GM13976 (cell line): ENCODE measurements around the gene RBM5.
A peak's percentile ranks its signal among the peaks of the same experiment; 100 is the strongest.

ENCODE experiments used
- DNase-seq: peaks from one replicate; pipeline ENCODE4 v3.0.0; 2012; ENCODE audit warnings: low spot score
- in situ Hi-C: fragments of 300-500 bp; cut with MboI; formaldehyde crosslinking; loops from one replicate; pipeline ENCODE4 v1.12.0; 2022; ENCODE audit warnings: low sequenced_read_pairs, mixed read lengths, inconsistent platforms; ENCODE audit not compliant: unreplicated experiment
- TF ChIP-seq, protein P1 (sequence below): IDR thresholded peaks from 2 replicates; pipeline ENCODE4 v1.5.1; 2012; ENCODE audit warnings: borderline replicate concordance, mild to moderate bottlenecking; ENCODE audit not compliant: insufficient read depth; ENCODE audit errors: extremely low read depth, missing control alignments, control extremely low read depth

The RBM5 gene

DNA sequence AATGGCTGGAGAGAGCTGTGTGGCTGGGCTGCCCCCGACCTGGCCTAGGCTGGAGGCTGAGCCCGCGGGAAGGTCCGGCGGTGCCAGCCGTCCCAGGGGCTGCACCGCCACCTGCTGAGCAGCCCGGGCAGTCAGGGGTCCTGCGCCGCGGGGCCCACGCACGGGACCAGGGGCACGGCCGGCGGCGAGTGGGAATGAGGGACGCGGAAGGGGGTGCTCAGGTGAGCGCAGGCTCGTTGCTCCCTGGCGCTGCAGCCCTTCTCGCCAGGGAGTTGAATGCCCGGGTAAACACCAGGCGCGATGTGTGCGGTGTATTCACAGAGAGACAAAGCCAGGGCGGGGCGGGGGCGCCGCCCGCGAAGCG lies 65.7 kb downstream of the RBM5 start:
- in situ Hi-C loops: no loop called here
- TF ChIP-seq, protein P1, sequence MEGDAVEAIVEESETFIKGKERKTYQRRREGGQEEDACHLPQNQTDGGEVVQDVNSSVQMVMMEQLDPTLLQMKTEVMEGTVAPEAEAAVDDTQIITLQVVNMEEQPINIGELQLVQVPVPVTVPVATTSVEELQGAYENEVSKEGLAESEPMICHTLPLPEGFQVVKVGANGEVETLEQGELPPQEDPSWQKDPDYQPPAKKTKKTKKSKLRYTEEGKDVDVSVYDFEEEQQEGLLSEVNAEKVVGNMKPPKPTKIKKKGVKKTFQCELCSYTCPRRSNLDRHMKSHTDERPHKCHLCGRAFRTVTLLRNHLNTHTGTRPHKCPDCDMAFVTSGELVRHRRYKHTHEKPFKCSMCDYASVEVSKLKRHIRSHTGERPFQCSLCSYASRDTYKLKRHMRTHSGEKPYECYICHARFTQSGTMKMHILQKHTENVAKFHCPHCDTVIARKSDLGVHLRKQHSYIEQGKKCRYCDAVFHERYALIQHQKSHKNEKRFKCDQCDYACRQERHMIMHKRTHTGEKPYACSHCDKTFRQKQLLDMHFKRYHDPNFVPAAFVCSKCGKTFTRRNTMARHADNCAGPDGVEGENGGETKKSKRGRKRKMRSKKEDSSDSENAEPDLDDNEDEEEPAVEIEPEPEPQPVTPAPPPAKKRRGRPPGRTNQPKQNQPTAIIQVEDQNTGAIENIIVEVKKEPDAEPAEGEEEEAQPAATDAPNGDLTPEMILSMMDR: peak; percentile 31

DNA sequence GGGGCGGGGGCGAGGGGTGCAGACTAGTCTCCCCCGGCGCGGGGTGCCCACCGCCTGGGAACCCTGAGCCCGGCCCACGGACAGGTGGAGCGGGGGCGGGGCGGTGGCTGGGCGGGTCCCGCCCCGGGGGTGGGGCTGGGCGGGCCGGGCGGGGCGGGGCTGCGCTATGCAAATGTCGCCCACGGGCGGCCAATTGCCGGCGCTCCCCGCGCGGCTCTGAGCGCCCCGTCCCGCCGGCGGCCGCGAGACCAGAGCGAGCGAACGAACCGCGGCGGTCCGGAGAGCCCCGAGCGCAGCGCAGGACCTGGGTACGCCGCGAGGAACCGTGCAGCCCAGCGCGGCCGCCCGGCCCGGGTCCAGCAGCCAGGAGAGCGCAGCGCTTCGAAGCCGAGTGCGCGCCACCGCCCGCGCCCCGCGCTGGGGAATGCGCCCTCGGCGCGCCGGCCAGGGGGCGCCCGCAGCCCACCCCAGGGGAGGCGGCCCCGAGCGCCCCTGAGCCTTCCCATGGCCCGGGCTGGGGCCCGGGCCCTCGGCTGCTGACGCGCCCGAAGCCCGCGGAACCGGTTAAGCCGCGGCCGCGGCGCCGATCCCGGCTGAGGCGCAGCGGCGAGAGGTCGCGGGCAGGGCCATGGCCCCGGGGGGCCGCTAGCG lies 66.2 kb downstream of the RBM5 start, which contains the start of gene SEMA3F:
SEMA3F (plus strand) TSS at position 485 of the 651 bp plus-strand sequence. CDS start 4,299 bp downstream, outside the sequence.
- in situ Hi-C loops: no loop called here
- TF ChIP-seq, protein P1: no peak
- peak; percentile 93 for DNase-seq

More for the DNA sequence above, 65.7 kb downstream of the RBM5 start:
- peak; percentile 70 for DNase-seq

DNA sequence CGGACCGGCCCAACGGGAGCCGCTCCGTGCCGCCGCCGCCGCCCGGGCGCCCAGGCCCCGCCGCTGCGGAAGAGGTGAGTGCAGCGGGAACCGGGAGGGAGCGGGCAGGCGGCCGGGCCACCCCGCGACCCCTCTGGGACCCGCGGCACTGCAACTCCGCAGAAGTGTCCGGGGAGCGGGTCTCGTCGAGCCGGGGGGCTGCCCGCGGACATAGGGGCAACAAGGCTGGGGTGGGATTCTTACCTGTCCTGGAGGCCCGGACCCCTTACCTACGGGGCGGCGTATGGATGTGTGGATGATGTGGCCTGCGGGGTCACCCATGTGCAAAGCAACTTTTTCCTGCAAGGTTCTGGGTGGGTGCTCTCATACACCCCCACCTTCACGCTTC lies 66.8 kb downstream of the RBM5 start:
- in situ Hi-C loops: no loop called here
- DNase-seq: no peak
- TF ChIP-seq, protein P1: no peak

DNA sequence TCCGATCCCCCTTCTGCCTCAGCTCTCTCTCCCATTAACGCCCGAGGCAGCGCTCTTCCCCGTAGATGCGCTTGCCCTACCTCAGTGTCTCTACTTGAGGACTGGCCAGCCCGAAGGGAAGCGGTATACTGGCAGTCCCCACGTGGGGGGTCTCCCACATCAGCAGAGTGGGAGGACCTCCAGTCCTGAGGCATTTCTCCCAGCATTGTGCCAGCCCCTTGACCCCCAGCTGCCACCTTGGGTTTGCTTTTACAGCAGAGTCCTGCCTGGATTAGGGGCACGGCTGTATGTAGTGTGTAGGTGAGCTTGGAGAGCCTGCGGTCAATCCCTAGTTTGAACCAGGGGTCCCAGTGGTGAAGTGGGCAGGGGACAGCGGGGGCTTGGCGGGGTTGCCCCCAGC lies 67.2 kb downstream of the RBM5 start:
- no peak for DNase-seq
- TF ChIP-seq, protein P1: no peak
- in situ Hi-C loops: no loop called here

DNA sequence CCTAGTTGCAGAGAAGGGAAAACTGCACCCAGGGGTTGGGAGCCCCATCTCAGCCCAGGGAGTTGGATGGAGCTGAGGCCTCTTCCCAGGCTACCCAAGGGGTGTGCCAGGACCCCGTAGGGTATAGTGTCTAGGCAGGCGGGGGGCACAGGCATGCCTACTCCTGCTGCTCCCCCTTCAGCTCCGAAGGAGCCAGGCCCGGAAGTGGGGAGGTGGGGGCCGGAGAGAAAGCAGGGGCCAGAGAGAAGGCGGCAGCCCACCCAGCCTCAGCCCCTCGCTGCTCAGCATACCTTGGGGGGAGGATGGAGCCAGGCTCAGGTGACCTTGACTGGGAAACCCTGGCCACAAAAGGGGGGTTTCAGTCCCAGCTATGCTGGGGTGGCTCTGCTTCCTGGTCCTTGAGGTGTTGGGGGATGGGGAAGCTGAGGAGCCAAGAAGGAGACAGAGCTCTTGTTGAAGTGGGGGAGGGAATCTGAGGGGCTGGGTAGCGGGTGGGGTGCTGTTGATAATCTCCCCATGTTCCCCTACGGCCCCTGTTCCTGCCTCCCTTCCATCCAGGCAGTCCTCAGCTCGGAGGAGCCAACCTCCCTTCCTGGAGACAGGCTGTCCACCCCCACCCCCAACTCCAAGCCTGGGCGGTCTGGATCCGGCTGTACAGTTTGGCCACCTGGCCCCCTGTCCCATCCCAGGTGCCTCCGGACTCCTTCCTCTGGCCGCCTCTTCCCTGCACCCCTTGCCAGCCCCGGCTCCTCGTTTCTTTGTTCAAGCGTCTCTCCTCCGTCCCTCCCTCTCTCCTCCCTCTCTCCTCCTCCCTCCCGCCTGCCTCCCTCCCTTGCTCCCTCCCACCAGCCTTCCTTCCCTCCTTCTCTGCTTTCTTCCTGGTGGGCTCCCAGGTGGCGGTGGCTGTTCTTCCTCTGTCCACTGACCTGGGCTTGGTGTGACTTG lies 68.1 kb downstream of the RBM5 start:
- in situ Hi-C loops: no loop called here
- TF ChIP-seq, protein P1: no peak
- DNase-seq: no peak

DNA sequence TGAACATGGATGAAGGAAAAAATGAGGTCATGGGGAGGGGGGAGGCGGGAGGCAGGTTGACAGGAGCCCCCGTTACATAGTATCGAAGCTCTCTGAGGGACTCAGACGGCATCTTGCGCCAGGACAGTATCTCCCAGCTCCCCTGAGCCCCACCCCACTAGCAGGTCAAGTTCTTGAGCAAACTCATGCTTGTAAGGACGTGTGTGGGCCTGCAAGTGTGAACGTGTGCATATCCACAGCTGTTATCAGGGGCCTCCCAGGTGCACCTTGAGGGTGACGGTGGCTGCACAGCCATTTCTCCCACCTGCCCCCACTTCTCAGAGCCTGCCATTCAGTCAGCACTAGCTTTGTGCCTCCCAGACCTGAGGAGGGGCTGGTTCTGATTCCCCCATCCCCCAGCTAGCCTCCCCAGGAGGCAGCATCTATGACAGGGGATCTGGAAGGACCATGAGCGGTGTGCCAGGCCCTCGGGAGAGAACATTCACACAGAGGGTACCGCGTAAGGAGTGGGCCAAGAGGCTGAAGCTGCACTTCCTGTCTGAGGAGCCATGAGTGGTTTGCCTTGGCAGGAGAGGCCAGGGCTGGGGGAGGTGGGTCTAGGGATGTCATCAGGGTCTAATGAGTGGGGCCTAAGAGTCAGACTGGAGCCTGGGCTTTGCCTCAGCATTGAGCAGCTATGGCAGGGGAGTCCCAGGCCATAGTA lies 69.3 kb downstream of the RBM5 start:
- in situ Hi-C loops: no loop called here
- TF ChIP-seq, protein P1: no peak
- no peak for DNase-seq
